Nephron (organoid): Measurements from ENCODE around the gene USB1.

Source experiments
- H3K27ac Mint-ChIP-seq, 3 experiments: 2 replicates each; pipeline ENCODE4 v1.8.0; 2020; ENCODE audit warnings: mixed read lengths in 3 of 3, mild to moderate bottlenecking in 2 of 3, moderate library complexity in 1 of 3
- H3K27me3 Mint-ChIP-seq: 2 replicates; pipeline ENCODE4 v1.8.0; 2021; ENCODE audit warnings: low read depth, mild to moderate bottlenecking, moderate library complexity, mixed read lengths
- H3K36me3 Mint-ChIP-seq: 2 replicates; pipeline ENCODE4 v1.8.0; 2020; ENCODE audit warnings: low read depth, mixed read lengths
- H3K4me1 Mint-ChIP-seq: 2 replicates; pipeline ENCODE4 v1.8.0; 2020; ENCODE audit warnings: mixed read lengths
- H3K4me3 Mint-ChIP-seq, 3 experiments: 2 replicates each; pipeline ENCODE4 v1.8.0; 2020; ENCODE audit warnings: mild to moderate bottlenecking in 3 of 3, mixed read lengths in 3 of 3, moderate library complexity in 2 of 3
- H3K9me3 Mint-ChIP-seq: 2 replicates; pipeline ENCODE4 v1.8.0; 2020; ENCODE audit warnings: mixed read lengths
- TF ChIP-seq, protein P1 (sequence below), 3 experiments: fragments of 200-600 bp; sonication (generic); IDR thresholded peaks; one replicate each; pipeline ENCODE4 v1.5.0; 2021; ENCODE audit warnings: antibody characterized with exemption in 3 of 3; ENCODE audit not compliant: unreplicated experiment in 3 of 3

Gene USB1

DNA sequence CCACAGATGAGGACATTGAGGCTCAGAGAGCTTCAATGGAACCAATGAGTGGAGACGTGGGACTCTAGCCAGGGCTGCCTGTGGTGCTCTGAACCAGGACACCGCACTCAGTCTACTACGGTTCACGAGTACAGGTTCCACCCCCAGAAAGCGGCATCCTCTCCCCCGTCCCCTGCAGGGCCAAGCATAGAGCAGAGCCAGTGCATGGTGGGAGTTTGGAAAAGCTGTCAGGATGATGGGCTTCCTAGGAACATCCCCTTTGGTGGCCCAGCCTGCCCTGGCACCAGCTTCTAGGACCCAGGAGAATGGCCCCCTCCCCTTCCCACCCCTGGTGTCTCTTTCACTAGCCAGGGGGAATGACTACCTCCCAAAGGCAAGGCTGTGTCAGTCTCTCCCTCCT lies 9.1 kb upstream of the USB1 start:
- Mint-ChIP-seq H3K4me3 (no peak overlapping the region), H3K27me3 (peaks cover 16% of the 10 kb centered on the region), H3K27ac (no peak overlapping the region), H3K4me1 (no peaks in the 10 kb centered on the region), H3K36me3 (peaks cover 10% of the 10 kb centered on the region), H3K9me3 (no peaks in the 10 kb centered on the region)
- TF ChIP-seq, protein P1, sequence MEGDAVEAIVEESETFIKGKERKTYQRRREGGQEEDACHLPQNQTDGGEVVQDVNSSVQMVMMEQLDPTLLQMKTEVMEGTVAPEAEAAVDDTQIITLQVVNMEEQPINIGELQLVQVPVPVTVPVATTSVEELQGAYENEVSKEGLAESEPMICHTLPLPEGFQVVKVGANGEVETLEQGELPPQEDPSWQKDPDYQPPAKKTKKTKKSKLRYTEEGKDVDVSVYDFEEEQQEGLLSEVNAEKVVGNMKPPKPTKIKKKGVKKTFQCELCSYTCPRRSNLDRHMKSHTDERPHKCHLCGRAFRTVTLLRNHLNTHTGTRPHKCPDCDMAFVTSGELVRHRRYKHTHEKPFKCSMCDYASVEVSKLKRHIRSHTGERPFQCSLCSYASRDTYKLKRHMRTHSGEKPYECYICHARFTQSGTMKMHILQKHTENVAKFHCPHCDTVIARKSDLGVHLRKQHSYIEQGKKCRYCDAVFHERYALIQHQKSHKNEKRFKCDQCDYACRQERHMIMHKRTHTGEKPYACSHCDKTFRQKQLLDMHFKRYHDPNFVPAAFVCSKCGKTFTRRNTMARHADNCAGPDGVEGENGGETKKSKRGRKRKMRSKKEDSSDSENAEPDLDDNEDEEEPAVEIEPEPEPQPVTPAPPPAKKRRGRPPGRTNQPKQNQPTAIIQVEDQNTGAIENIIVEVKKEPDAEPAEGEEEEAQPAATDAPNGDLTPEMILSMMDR (IDR thresholded peaks at IDR 0.05; ENCODE audit: unreplicated experiment in 3 of 3): no peak

DNA sequence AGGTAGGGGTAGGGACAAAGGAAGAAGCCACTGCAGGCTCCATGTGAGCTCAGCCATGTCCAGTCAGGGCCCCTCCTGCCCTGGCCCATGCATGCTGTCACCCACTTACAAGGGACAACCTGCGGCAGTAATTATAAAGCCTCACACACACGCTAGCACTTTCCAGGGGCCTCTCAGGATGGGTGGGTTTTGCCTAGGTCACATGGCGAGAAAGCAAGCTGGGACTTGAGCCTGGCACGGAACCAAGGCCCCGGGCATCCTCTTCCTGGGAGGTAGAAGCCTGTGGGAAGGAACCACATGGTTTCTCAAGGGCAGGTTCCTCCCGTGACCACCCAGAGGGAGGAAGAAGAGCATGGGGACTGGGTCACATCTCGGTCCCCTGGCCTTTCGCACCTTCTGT lies 7.8 kb upstream of the USB1 start:
- peaks cover 5% of the 10 kb centered on the region for H3K4me1 Mint-ChIP-seq
- no peak overlapping the region for H3K4me3 Mint-ChIP-seq
- peaks cover 3% of the 10 kb centered on the region for H3K27me3 Mint-ChIP-seq
- no peaks in the 10 kb centered on the region for H3K9me3 Mint-ChIP-seq
- TF ChIP-seq, protein P1 (IDR thresholded peaks at IDR 0.05; ENCODE audit: unreplicated experiment in 3 of 3): no peak
- H3K27ac Mint-ChIP-seq: no peak overlapping the region
- H3K36me3 Mint-ChIP-seq: peaks cover 18% of the 10 kb centered on the region

DNA sequence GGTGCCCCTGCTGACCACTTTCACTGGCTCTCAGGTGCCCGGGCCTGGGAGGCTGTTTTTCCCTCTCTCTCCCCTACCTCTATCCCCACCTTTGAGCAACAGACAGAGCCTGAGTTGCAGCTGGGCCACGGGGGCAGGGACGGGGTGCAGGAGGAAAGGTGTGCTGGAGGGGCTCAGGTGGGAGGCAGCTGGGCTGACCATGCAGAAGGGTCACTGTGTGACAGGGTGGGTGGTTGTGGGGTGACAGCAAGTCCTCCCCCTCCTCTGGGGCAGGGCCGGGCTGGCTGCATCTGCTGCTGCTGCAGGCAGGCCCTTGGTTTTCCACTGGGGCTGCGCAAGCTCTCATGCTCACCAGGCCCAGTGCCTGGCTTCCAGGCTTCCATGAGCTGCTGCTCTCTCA lies 7.3 kb upstream of the USB1 start:
- Mint-ChIP-seq H3K4me3 (no peak overlapping the region), H3K27ac (no peak overlapping the region), H3K27me3 (peaks cover 3% of the 10 kb centered on the region), H3K4me1 (peaks cover 6% of the 10 kb centered on the region), H3K9me3 (no peaks in the 10 kb centered on the region), H3K36me3 (peaks cover 18% of the 10 kb centered on the region)
- TF ChIP-seq, protein P1 (IDR thresholded peaks at IDR 0.05; ENCODE audit: unreplicated experiment in 3 of 3): no peak

DNA sequence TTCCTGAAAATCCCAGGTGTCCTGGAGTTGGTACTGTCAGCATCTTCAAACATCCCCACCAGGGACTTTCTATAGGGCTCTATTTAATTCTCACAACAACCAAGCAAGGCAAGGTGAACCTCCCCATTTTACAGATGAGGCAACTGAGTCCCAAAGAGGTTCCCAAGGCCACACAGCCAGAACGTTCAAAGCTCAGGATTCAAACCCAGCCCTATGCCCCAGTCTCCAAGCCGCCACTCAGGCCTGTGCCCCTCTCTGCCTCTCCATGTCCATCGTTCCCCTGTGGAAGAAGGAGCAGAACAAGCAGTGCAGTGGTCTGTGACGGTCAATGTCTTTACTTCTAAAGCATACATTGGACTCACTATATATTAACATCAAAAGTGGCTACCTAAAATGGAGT lies 6.8 kb upstream of the USB1 start:
- H3K4me3 Mint-ChIP-seq: no peak overlapping the region
- peaks cover 3% of the 10 kb centered on the region for H3K27me3 Mint-ChIP-seq
- H3K9me3 Mint-ChIP-seq: no peaks in the 10 kb centered on the region
- H3K27ac Mint-ChIP-seq: no peak overlapping the region
- H3K36me3 Mint-ChIP-seq: peaks cover 18% of the 10 kb centered on the region
- TF ChIP-seq, protein P1 (IDR thresholded peaks at IDR 0.05; ENCODE audit: unreplicated experiment in 3 of 3): no peak
- H3K4me1 Mint-ChIP-seq: peaks cover 11% of the 10 kb centered on the region

DNA sequence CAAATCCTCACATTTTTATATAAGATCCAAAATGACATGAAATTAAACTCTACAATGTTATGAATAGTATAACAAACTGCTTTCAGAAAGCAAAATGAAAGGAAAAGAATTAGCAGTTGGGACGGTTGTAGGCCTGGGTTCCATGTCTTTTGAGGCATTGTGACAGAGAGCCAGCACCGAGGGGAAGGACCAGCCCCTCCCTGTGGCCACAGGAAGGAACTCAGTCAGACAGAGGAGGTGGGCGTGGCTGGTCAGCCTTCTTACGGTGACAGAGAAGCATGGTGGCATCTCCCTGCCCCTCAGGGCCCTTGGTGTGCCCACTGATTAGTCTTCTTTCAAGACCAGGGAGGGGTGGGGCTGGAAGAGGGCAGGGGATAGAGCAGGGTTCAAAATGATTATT lies 6.4 kb upstream of the USB1 start:
- H3K27ac Mint-ChIP-seq: no peak overlapping the region
- H3K4me3 Mint-ChIP-seq: no peak overlapping the region
- no peaks in the 10 kb centered on the region for H3K9me3 Mint-ChIP-seq
- TF ChIP-seq, protein P1 (IDR thresholded peaks at IDR 0.05; ENCODE audit: unreplicated experiment in 3 of 3): peak in 2 of 3 experiments; percentile 21 to 32
- peaks cover 3% of the 10 kb centered on the region for H3K27me3 Mint-ChIP-seq
- peaks cover 13% of the 10 kb centered on the region for H3K4me1 Mint-ChIP-seq
- H3K36me3 Mint-ChIP-seq: peaks cover 18% of the 10 kb centered on the region

DNA sequence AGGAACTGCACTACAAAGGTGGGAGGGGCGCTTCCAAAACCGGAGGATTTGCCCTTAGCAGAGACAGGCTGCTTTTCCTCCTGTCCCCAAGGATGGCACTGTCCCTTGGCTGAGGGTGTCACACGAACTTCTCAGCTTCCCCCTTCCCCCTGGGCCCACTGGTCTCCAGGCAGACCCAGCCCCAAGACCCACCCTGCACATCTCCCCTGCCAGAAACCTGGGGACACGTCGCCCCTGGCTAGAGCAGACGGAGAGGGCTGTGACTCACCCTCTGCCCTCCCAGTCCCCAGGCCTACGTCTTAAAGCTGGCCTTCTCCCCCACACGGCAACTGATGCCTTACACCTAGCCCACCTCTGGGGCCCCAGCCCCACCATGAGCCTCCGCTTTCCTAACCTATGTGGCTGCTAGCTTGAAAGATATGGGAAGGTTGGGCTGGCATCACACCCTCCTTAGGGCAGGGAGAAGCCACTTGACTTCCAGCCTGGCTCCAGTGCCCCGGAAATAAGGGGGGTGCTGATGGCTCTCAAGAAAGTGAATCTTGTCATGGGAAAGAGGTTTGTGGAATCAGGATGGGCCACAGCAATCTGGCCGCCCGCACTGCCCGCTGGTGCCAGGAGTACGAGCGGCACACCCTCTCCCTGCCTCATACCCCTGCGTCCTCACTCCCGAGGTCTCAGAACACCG lies 5.3 kb upstream of the USB1 start:
- H3K27me3 Mint-ChIP-seq: no peaks in the 10 kb centered on the region
- H3K36me3 Mint-ChIP-seq: peaks cover 18% of the 10 kb centered on the region
- H3K27ac Mint-ChIP-seq: no peak overlapping the region
- H3K9me3 Mint-ChIP-seq: no peaks in the 10 kb centered on the region
- TF ChIP-seq, protein P1 (IDR thresholded peaks at IDR 0.05; ENCODE audit: unreplicated experiment in 3 of 3): no peak
- no peak overlapping the region for H3K4me3 Mint-ChIP-seq
- peaks cover 13% of the 10 kb centered on the region for H3K4me1 Mint-ChIP-seq
